HFF-Myc (cell line): ENCODE results near the gene PLB1.

ENCODE experiments used
- DNase-seq: peaks from one replicate; pipeline ENCODE4 v3.0.0-alpha.2; 2011; ENCODE audit warnings: low read depth; ENCODE audit errors: extremely low read depth
- H3K4me3 ChIP-seq: replicated peaks from 2 replicates; pipeline ENCODE4 v1.5.1; 2011; ENCODE audit warnings: low read depth, mild to moderate bottlenecking, control low read depth, low read length
- CTCF ChIP-seq: IDR thresholded peaks from 2 replicates; pipeline ENCODE4 v1.5.1; 2012; ENCODE audit warnings: mild to moderate bottlenecking, low read depth, low read length, control low read depth; ENCODE audit errors: missing control alignments

PLB1 gene

GRCh38 chr2:28652217-28652616, 156.4 kb downstream of the PLB1 start:
- no peak for TF ChIP-seq CTCF
- DNase-seq: no peak
- no peak overlapping the region for H3K4me3 ChIP-seq

- H3K4me3 ChIP-seq: no peak overlapping the region
- no peak for TF ChIP-seq CTCF
- no peak for DNase-seq
Measured at GRCh38 chr2:28653892-28654662, 158.2 kb downstream of the PLB1 start.

- no peak for DNase-seq
- TF ChIP-seq CTCF: no peak
- H3K4me3 ChIP-seq: no peak overlapping the region
Measured at GRCh38 chr2:28654663-28655320, 158.9 kb downstream of the PLB1 start.

- no peak overlapping the region for H3K4me3 ChIP-seq
- TF ChIP-seq CTCF: no peak
- no peak for DNase-seq
Measured at GRCh38 chr2:28656937-28657615, 161.2 kb downstream of the PLB1 start.

GRCh38 chr2:28658369-28658768, 162.5 kb downstream of the PLB1 start:
- H3K4me3 ChIP-seq: no peak overlapping the region
- DNase-seq: no peak
- no peak for TF ChIP-seq CTCF

GRCh38 chr2:28659127-28659526, 163.3 kb downstream of the PLB1 start:
- no peak for TF ChIP-seq CTCF
- no peak overlapping the region for H3K4me3 ChIP-seq
- no peak for DNase-seq
